B cell (primary cell): Measurements from ENCODE around the gene CDK10.

Experiments used
- EZH2 ChIP-seq: IDR thresholded peaks from 2 replicates; pipeline ENCODE4 v1.6.1; 2012; ENCODE audit warnings: borderline replicate concordance, low read depth, mild to moderate bottlenecking, moderate library complexity, low read length; ENCODE audit not compliant: insufficient read depth, poor library complexity, severe bottlenecking
- TF ChIP-seq, protein P1 (sequence below): fragments of 200-600 bp; IDR thresholded peaks from one replicate; pipeline ENCODE4 v1.8.0; 2022; ENCODE audit warnings: antibody characterized with exemption, mild to moderate bottlenecking

GRCh38 chr16:89657442-89658220 is 28.9 kb upstream of the CDK10 start, which contains the start of the genes CHMP1A and SPATA33:
- TF ChIP-seq, protein P1, sequence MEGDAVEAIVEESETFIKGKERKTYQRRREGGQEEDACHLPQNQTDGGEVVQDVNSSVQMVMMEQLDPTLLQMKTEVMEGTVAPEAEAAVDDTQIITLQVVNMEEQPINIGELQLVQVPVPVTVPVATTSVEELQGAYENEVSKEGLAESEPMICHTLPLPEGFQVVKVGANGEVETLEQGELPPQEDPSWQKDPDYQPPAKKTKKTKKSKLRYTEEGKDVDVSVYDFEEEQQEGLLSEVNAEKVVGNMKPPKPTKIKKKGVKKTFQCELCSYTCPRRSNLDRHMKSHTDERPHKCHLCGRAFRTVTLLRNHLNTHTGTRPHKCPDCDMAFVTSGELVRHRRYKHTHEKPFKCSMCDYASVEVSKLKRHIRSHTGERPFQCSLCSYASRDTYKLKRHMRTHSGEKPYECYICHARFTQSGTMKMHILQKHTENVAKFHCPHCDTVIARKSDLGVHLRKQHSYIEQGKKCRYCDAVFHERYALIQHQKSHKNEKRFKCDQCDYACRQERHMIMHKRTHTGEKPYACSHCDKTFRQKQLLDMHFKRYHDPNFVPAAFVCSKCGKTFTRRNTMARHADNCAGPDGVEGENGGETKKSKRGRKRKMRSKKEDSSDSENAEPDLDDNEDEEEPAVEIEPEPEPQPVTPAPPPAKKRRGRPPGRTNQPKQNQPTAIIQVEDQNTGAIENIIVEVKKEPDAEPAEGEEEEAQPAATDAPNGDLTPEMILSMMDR, result no peak
- no peak for TF ChIP-seq EZH2
